ENCODE results near the gene AGTPBP1.
"Not testable (repeated sequence)": the region's sequence is repeated elsewhere in the genome, so short reads cannot be mapped to it uniquely, and the experiment has no call there.

Gene AGTPBP1

DNA sequence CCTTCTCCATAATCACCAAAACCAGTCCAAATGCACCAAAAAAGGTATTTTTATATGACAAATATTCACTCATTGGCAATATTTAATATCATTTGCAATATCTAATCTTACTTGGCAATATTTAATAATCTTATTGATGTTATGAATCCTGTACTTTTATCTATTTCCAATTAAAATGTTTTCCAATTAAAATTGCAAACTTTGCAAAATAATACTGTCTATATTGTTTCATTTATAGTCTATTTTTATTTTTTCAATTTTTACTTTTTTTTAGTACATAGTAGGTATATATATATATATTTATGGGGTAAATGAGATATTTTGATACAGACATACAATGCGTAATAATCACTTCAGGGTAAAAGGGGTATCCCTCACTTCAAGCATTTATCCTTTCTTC is 109.9 kb downstream of the AGTPBP1 start:
- Mint-ChIP-seq H3K27ac (no peak overlapping the region), H3K27me3 (ENCODE audit: low read depth) (no peaks in the 10 kb centered on the region), H3K9me3 (no peaks in the 10 kb centered on the region), H3K36me3 (ENCODE audit: low read depth) (no peaks in the 10 kb centered on the region), H3K4me1 (ENCODE audit: low read depth) (no peaks in the 10 kb centered on the region), H3K4me3 (no peak overlapping the region)

DNA sequence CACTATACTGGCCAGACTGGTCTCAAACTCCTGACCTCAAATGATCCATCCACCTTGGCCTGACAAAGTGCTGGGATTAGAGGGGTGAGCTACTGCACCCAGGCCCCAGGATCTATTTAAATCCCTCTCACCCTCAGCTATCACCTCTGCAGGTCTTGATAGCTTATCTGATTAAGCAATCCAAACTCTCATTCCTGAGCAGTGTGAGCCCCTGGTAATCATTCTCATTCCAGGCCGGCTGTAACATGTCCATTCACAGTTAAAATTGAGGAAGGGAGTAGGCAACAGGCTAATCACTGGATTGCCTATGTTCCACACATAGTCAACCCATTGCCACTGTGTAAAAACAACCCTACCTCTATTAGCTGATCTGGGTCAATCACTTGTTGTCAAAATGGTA is 111.1 kb downstream of the AGTPBP1 start:
- H3K36me3 Mint-ChIP-seq (ENCODE audit: low read depth) = no peaks in the 10 kb centered on the region

DNA sequence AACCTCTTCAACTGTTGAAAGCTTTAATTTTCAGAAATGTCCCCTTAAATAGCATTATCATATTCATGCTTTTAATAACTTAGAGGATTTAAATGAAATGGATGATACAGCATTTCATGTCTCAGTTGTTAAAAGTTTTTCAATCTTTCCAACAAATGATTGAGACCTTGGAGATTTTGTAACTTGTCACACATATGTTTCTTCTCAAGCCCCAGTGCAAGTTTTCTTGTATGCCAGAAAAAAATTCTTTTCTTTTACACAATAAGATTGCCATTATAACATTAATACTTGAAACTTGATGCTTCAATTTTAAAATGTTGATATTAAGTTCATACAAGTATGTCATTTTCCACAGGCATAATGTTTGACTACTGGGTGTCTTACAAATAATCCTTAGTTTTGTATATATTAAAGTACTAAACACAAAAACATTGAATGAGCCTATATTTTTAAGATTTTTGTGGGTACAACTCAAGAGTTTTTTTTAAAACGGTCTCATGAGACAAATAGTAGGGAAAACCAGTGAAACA is 124.5 kb downstream of the AGTPBP1 start:
- peaks cover 2% of the 10 kb centered on the region for H3K4me1 Mint-ChIP-seq (ENCODE audit: low read depth)
- no peaks in the 10 kb centered on the region for H3K9me3 Mint-ChIP-seq
- peaks cover 2% of the 10 kb centered on the region for H3K36me3 Mint-ChIP-seq (ENCODE audit: low read depth)
- no peaks in the 10 kb centered on the region for H3K27me3 Mint-ChIP-seq (ENCODE audit: low read depth)
- H3K4me3 Mint-ChIP-seq = no peak overlapping the region
- H3K27ac Mint-ChIP-seq = no peak overlapping the region

More for the DNA sequence above, 111.1 kb downstream of the AGTPBP1 start:
- no peaks in the 10 kb centered on the region for H3K27me3 Mint-ChIP-seq (ENCODE audit: low read depth)
- H3K4me3 Mint-ChIP-seq = no peak overlapping the region
- H3K4me1 Mint-ChIP-seq (ENCODE audit: low read depth) = no peaks in the 10 kb centered on the region
- H3K27ac Mint-ChIP-seq = no peak overlapping the region
- H3K9me3 Mint-ChIP-seq = no peaks in the 10 kb centered on the region

DNA sequence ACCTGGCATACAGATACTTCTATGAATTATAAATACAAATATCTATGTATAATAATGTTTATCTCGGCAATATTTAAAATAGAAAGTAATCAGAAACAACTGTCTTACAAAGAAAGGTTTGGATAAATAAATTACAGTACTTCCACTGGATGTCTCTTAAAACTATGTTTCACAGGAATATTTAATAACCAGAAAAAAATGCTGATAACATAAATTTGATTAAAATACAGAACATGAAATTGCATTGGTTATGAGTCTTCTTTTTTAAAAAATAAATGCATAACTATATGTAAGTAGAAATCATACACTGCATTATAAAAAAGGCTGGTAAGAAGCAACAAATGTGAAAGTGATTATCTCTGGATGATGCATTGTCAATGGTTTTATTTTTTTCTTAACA is 126.0 kb downstream of the AGTPBP1 start:
- Mint-ChIP-seq H3K9me3 (no peaks in the 10 kb centered on the region), H3K4me3 (no peak overlapping the region), H3K4me1 (ENCODE audit: low read depth) (peaks cover 2% of the 10 kb centered on the region), H3K36me3 (ENCODE audit: low read depth) (peaks cover 2% of the 10 kb centered on the region), H3K27me3 (ENCODE audit: low read depth) (no peaks in the 10 kb centered on the region), H3K27ac (no peak overlapping the region)

DNA sequence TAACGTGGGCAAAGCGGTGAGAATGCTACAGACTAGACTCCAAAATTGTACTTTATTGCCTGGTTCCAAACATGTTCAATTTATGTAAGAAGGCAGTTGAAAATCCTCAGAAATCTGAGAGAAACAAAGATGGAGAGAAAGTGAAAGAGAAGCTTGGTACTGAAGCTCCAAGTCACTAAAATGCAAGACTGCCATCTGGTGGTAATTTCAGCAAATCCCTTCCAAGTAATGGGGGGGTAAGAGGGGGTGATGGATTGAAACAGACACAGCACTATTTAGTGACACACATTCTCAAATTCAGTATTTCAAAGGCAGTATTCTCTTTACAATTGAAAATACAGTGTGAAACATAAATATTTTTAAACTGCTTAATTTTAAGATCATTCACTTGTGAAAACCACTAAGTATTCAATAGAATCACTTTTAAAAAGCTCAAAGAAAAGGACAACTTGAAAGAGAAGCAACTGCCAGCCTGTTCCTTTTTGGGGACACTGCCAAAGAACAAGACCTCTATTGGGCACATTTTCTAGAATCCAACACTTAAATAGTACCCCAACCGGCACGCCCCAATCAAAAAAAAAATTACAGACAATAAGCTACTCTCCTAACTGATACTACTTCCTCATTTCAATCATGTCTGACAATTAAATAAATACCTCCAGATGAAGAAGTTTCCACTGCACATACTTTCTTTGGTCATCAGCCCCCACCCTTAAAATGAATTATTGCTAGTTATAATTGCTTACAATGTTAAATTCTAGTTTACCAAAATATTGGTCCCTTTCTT is 131.5 kb downstream of the AGTPBP1 start:
- Mint-ChIP-seq H3K4me1 (ENCODE audit: low read depth) (peaks cover 8% of the 10 kb centered on the region), H3K27ac (peak overlapping the region; percentile 68), H3K36me3 (ENCODE audit: low read depth) (no peaks in the 10 kb centered on the region), H3K9me3 (no peaks in the 10 kb centered on the region), H3K27me3 (ENCODE audit: low read depth) (no peaks in the 10 kb centered on the region), H3K4me3 (peak overlapping the region; percentile 14)

DNA sequence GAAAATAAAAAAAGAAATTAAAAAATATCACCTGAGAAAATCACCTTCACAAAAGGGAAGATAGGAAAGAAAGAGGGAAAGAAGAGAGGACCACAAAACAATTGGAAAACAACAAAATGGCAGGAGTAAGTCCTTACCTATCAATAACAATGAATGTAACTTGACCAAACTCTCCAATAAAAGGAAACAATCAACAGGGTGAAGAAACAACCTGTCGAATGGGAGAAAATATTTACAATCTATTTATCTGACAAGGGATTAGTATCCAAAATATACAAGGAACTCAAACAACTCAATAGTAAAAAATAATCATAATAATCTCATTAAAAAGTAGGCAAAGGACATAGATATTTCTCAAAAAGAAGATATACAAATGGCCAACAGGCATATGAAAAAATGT is 135.8 kb downstream of the AGTPBP1 start:
- Mint-ChIP-seq H3K36me3 (ENCODE audit: low read depth) (peaks cover 12% of the 10 kb centered on the region), H3K4me1 (ENCODE audit: low read depth) (peaks cover 13% of the 10 kb centered on the region), H3K27me3 (ENCODE audit: low read depth) (no peaks in the 10 kb centered on the region), H3K4me3 (no peak overlapping the region), H3K27ac (no peak overlapping the region), H3K9me3 (no peaks in the 10 kb centered on the region)

DNA sequence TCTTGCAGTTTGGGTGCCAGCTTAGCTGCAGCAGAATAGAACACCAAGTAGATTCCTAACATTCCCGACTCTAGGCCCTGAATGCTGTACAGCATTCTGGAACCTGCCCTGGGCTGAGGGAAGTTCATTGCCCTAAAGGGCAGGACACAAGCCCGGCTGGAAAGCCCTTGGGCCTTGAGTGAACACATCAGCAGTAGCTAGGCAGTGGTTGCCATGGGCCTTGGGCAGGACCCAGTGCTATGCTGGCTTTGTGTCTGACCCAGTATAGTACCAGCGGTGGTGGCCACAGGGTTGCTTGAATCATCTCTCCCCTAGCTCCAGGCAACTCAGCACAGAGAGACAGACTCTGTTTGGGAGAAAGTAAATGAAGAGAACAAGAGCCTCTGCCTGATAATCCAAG is 137.8 kb downstream of the AGTPBP1 start:
- no peaks in the 10 kb centered on the region for H3K27me3 Mint-ChIP-seq (ENCODE audit: low read depth)
- H3K9me3 Mint-ChIP-seq = no peaks in the 10 kb centered on the region
- no peak overlapping the region for H3K27ac Mint-ChIP-seq
- no peak overlapping the region for H3K4me3 Mint-ChIP-seq
- peaks cover 12% of the 10 kb centered on the region for H3K4me1 Mint-ChIP-seq (ENCODE audit: low read depth)
- peaks cover 13% of the 10 kb centered on the region for H3K36me3 Mint-ChIP-seq (ENCODE audit: low read depth)

DNA sequence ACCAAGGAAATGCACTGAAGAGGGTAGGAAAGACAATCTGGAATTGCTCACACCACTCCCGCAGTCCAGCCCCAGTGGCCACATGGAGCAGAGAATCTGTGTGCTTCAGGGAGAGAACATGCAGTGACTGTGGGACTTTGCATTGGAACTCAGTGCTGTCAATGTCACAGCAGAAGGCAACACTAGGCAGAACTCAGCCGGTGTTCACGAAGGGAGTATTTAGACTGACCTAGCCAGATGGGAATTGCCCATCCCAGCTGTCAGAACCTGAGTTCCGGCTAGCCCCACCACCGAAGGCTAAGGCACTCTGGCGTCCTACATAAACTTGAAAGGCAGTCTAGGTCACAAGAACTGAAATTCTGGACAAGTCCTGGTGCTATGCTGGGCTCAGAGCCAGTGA is 139.0 kb downstream of the AGTPBP1 start:
- no peaks in the 10 kb centered on the region for H3K27me3 Mint-ChIP-seq (ENCODE audit: low read depth)
- no peak overlapping the region for H3K4me3 Mint-ChIP-seq
- H3K27ac Mint-ChIP-seq = no peak overlapping the region
- no peaks in the 10 kb centered on the region for H3K9me3 Mint-ChIP-seq
- H3K4me1 Mint-ChIP-seq (ENCODE audit: low read depth) = peaks cover 12% of the 10 kb centered on the region
- peaks cover 13% of the 10 kb centered on the region for H3K36me3 Mint-ChIP-seq (ENCODE audit: low read depth)

DNA sequence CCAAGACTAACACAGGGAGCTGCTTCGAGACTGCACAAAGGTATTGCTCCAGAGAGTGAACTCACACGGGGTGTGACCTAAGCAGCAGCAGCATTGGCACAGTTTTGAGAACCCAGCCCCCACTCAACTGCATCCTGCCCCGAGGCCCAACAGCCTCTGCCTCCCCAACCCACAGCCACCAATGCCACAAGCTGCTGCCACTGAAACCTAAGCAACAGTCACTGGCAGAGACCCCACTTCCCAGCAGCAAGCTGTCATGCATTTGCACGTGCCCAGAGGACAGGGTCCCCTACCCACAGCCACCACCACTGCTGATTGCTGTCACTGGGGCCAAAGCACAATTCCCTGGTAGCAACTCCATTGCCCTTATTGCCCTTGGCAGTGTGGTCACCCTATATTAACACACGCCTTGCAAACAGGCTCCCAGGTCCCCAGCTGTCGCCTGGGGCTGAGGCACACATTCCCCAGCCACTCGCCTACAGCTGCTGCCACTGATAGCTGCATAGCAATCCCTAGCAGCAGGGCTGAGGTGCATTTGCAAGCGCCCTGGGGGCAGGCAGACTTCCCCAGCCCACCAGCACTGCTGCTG is 141.0 kb downstream of the AGTPBP1 start:
- Mint-ChIP-seq H3K27ac (no peak overlapping the region), H3K27me3 (ENCODE audit: low read depth) (no peaks in the 10 kb centered on the region), H3K4me3 (no peak overlapping the region), H3K4me1 (ENCODE audit: low read depth) (peaks cover 12% of the 10 kb centered on the region), H3K36me3 (ENCODE audit: low read depth) (peaks cover 13% of the 10 kb centered on the region), H3K9me3 (no peaks in the 10 kb centered on the region)

DNA sequence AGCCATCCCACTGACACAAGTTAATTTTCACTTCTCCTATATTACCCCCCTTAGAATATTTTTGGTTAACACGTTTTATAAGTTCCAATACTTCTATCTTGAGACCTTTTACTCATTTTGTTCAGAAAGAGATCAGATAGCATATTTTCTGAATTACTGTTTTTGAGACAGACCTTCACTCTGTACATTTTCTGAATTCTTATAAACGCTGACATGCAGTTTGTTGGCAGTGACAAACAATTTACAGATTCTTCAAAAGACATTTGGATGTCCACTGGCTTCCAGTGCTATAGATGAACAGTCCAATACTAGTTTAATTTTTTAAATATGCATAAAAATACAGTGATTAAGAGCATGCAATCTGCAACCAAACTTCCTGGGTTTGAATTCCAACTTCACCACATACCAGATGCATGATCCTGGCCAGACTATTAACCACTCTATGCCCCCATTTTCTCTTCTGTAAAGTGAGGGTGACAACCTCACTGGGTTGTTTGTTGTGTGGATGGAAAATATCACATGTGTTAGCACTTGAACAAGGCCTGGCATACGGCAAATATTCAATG is 142.1 kb downstream of the AGTPBP1 start:
- Mint-ChIP-seq H3K27me3 (ENCODE audit: low read depth) (no peaks in the 10 kb centered on the region), H3K4me3 (no peak overlapping the region), H3K27ac (no peak overlapping the region), H3K4me1 (ENCODE audit: low read depth) (peaks cover 12% of the 10 kb centered on the region), H3K36me3 (ENCODE audit: low read depth) (peaks cover 13% of the 10 kb centered on the region), H3K9me3 (no peaks in the 10 kb centered on the region)

DNA sequence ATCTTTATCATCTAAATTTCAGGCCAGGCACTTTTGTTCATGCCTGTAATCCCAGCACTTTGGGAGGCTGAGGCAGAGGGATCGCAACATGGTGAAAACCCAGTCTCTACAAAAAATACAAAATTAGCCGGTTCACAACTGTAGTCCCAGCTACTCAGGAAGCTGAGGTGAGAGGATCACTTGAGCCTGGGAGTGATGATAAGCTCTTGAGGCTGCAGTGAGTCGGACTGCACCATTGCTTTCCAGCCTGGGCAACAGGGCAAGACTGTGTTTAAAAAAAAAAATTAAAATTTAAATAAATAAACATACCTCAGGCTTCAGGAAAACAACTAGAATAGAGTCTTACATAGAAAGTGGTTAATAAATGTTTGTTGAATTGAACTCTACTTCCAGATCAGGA is 147.4 kb downstream of the AGTPBP1 start:
- Mint-ChIP-seq H3K4me1 (ENCODE audit: low read depth) (peaks cover 3% of the 10 kb centered on the region), H3K4me3 (no peak overlapping the region), H3K27me3 (ENCODE audit: low read depth) (no peaks in the 10 kb centered on the region), H3K36me3 (ENCODE audit: low read depth) (peaks cover 3% of the 10 kb centered on the region), H3K27ac (no peak overlapping the region), H3K9me3 (no peaks in the 10 kb centered on the region)

DNA sequence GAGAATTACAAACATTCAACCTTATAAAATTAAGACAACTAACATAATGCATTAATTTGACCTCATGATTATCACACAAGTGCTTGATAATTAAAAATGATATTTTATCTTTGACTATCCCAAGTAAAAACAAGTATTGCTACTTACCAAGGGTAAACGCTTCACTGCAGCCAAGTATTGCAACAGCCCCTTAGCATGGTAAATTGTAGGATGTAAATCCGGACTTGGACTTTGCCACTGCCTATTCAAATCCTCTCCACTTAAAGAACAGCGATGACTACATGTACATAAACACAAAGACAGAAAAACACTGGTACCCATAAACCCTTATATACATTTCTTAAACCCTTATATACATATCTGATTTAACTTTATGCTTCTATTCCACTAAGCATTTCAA is 155.1 kb downstream of the AGTPBP1 start:
- H3K9me3 Mint-ChIP-seq = no peaks in the 10 kb centered on the region
- H3K36me3 Mint-ChIP-seq (ENCODE audit: low read depth) = peaks cover 10% of the 10 kb centered on the region
- no peak overlapping the region for H3K27ac Mint-ChIP-seq
- peaks cover 1% of the 10 kb centered on the region for H3K4me1 Mint-ChIP-seq (ENCODE audit: low read depth)
- H3K4me3 Mint-ChIP-seq = no peak overlapping the region
- no peaks in the 10 kb centered on the region for H3K27me3 Mint-ChIP-seq (ENCODE audit: low read depth)

DNA sequence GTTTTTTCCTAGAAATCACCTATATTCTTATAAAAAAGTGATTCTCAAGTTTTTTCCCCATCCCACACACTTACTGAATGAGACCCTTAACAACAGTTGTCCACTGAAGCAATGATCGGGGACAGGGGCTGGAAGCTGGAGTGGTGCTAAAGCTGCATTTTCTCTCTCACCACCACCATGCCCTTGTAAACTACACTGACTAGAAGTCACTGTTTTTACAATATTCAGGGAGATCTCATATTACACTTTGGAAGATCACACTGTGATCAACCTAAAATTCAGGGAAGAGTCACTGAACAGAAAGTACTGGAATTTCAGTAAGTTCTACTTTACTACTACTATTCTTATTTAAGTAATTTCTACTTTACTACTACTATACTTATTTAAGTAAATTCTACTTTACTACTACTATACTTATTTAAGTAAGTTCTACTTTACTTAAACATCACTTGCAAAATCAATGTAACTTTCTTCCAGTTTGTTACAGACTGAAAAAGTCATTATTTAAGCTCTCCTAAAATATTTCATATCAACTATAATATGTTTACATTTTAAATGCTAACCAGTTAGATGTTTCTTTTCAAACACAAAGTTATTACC is 164.3 kb downstream of the AGTPBP1 start:
- Mint-ChIP-seq H3K27ac (no peak overlapping the region), H3K36me3 (ENCODE audit: low read depth) (peaks cover 3% of the 10 kb centered on the region), H3K4me3 (no peak overlapping the region), H3K4me1 (ENCODE audit: low read depth) (no peaks in the 10 kb centered on the region), H3K27me3 (ENCODE audit: low read depth) (no peaks in the 10 kb centered on the region), H3K9me3 (no peaks in the 10 kb centered on the region)

DNA sequence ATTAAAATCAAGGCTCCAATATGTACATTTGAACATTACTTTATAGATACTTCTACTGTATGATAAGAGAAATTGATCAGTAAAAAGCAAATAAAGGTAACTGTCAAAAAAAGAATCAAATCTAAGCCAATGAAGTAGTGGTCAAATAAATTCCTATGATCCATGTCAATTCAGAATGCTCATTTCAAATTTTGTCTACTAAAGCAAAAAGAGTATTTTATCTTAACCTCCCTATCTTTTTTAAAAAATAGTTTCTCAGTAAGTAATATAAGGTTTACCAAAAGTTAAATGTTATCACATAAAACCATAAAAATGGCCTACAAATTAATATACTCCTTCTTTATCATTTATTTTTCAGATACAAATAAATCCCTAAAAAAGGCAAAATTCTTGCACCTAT is 165.9 kb downstream of the AGTPBP1 start:
- Mint-ChIP-seq H3K36me3 (ENCODE audit: low read depth) (peaks cover 5% of the 10 kb centered on the region), H3K27me3 (ENCODE audit: low read depth) (no peaks in the 10 kb centered on the region), H3K9me3 (no peaks in the 10 kb centered on the region), H3K27ac (no peak overlapping the region), H3K4me1 (ENCODE audit: low read depth) (no peaks in the 10 kb centered on the region), H3K4me3 (no peak overlapping the region)

DNA sequence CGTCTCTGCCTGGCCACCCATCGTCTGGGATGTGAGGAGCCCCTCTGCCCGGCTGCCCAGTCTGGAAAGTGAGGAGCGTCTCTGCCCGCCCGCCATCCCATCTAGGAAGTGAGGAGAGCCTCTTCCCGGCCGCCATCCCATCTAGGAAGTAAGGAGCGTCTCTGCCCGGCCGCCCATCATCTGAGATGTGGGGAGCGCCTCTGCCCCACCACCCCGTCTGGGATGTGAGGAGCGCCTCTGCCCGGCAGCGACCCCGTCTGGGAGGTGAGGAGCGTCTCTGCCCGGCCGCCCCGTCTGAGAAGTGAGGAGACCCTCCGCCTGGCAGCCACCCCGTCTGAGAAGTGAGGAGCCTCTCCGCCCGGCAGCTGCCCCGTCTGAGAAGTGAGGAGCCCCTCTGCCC is 168.2 kb downstream of the AGTPBP1 start:
- not testable (repeated sequence) for H3K9me3 Mint-ChIP-seq; H3K27me3 Mint-ChIP-seq (ENCODE audit: low read depth); H3K4me1 Mint-ChIP-seq (ENCODE audit: low read depth); H3K27ac Mint-ChIP-seq; H3K4me3 Mint-ChIP-seq; H3K36me3 Mint-ChIP-seq (ENCODE audit: low read depth)

All from T-helper 1 cell treated with Interleukin-12 subunit alpha and Interleukin-12 subunit beta and Interleukin-4 antibody, amounts not matched to agents 30 μg/mL and 1 μg/mL, for 36 hours (primary cell).